Daoy (cell line): ENCODE measurements around the gene STXBP3. TPM values are rescaled to one million over a fixed set of nuclear protein-coding genes. Genes with fewer than 3 reads are reported as not detected.
"Not testable (repeated sequence)": the region's sequence is repeated elsewhere in the genome, so short reads cannot be mapped to it uniquely, and the experiment has no call there.

Experiments
- DNase-seq: peaks from one replicate; pipeline ENCODE4 v3.0.0-alpha.2; 2015; ENCODE audit warnings: low read depth
- total RNA-seq: library from RNA; depleted of rRNA; stranded (reverse); fragments of >200 nt; shearing (Covaris generic); gene quantifications from 2 replicates; pipeline ENCODE4 v1.2.3, GENCODE V29; 2014; rRNA removed

STXBP3 gene, protein sequence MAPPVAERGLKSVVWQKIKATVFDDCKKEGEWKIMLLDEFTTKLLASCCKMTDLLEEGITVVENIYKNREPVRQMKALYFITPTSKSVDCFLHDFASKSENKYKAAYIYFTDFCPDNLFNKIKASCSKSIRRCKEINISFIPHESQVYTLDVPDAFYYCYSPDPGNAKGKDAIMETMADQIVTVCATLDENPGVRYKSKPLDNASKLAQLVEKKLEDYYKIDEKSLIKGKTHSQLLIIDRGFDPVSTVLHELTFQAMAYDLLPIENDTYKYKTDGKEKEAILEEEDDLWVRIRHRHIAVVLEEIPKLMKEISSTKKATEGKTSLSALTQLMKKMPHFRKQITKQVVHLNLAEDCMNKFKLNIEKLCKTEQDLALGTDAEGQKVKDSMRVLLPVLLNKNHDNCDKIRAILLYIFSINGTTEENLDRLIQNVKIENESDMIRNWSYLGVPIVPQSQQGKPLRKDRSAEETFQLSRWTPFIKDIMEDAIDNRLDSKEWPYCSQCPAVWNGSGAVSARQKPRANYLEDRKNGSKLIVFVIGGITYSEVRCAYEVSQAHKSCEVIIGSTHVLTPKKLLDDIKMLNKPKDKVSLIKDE
- total RNA-seq: 57.9 and 60.2 TPM in 2 replicates

DNA sequence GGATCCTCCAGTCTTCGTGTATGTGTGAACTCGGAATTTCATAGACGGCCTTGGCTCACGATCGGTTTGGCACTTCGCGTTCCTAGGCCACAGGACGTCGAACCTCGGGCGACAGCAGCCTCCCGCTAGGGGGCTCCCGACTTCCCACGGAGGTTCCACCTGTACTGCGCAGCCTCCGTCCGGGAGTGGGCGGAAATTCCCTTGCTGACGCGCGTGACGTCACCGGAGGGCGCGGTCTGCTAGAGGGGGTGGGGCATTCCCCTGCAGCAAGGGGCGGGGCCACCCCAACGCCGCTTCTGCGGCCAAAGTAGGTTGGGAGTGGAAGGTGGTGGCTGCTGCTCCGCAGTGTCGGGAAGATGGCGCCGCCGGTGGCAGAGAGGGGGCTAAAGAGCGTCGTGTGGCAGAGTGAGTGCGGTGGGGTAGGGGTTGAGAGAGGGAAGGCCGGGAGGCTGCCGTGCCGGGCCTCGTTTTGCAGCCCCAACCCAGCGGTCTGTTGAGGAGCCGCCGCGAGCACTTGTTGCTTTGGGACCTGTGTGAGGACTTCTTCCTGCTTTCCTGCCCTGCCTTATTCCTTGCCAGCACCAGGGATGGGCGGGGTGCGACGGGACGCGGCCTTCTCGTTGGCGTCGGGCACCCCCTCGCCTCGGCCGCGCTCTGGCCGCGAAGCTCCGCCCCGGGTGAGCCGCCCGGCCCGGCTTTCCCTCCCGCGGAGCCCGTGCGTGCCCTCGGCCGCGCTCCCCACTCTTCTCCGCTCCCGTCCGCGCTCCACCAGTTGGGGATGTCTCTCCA, at the start of gene STXBP3:
Gene STXBP3, plus strand, starts transcription at position 293 of the 789 bp plus-strand sequence. Its CDS starts 64 bp downstream, at position 357.
- peak; percentile 100 for DNase-seq

DNA sequence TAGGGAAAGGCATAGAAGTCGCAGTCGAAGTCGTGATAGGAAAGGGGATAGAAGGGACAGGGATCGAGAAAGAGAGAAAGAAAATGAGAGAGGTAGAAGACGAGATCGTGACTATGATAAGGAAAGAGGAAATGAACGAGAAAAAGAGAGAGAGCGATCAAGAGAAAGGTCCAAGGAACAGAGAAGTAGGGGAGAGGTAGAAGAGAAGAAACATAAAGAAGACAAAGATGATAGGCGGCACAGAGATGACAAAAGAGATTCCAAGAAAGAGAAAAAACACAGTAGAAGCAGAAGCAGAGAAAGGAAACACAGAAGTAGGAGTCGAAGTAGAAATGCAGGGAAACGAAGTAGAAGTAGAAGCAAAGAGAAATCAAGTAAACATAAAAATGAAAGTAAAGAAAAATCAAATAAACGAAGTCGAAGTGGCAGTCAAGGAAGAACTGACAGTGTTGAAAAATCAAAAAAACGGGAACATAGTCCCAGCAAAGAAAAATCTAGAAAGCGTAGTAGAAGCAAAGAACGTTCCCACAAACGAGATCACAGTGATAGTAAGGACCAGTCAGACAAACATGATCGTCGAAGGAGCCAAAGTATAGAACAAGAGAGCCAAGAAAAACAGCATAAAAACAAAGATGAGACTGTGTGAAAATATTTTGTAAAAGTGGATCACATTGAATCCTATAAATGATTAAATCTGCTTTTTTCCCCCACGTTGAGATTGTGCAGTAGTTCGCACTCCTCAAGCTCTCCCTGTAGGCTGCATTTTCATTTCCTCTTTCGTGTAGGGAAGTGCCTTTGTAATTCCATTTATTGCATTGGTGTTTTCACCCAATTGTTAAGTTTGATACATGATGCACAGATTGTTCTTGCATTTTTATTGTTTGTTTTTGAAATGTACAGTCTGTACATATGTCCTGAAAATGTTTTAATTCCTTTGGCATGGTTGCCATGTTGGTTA, 46.8 kb upstream of the STXBP3 start:
- DNase-seq: no peak

GRCh38 chr1:108701176-108701849, 45.2 kb upstream of the STXBP3 start:
- no peak for DNase-seq

- DNase-seq: not testable (repeated sequence)
These were observed 44.4 kb upstream of the STXBP3 start for GRCh38 chr1:108702109-108702508.

DNA sequence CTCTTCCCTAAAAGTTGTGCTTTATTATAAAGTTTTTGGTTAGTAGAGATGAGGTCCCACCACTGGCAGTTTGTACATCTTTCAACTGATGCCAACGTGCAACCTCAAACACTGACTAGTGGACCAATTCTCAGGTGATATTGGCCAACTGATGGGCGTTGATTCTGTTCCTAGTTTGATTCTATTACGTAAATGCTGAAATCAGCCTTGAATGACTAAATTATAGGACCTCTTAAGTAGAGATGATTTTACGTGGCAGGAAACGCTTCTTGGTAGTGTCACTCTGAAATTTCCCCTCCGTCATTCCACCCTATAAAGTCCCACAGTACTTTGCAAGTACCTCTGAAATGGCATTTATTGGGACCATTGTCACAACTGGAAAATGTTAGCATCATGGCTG, 42.5 kb upstream of the STXBP3 start:
- no peak for DNase-seq

- DNase-seq: peak; percentile 77
These were observed 42.0 kb upstream of the STXBP3 start for GRCh38 chr1:108704496-108704895.

- DNase-seq: no peak
These were observed 39.8 kb upstream of the STXBP3 start for GRCh38 chr1:108706643-108707042.

DNA sequence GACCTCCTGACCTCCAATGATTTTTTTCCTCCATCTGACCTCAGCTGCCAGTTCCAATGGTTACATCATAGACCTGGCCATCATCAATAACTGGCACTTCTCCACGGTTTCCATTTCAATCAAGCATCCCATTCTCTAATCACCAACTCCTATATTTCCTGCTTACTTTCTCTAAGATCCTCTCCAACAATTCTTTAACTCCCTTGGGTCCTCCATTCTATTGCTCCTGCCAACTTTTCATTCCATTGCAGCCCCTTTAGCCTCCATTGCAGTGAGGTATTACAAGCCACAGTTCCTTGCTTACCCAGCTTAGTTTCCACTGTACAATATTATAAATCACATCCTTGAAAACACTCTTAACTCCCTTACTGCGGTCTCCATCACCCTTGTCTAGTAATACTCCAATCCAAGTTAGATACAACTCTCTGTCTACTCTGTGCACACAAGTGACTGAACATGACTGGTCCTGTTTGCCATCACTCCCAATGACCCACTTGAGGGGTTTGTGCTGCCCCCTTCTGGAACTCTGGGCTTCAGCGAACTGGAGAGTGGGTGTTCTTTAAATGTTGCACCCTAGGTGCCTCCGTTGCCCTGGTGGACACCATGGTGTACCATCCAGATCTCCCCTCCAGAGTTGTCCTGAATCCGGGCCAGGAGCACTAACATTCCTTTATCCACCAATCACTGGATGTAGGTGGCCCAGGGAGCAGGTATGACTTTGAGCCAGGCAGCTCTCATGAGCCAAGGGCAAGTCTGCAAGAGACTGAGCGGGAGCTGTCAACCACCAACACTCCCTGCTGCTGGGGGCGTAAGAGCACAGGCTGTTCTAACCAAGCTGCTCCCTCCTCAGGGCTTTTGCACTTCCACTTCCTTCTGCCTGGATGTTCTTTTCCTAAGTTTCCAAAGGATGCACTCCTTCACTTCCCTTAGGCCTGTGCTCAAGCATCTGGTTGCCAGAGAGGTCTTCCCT, 37.5 kb upstream of the STXBP3 start:
- peak; percentile 39 for DNase-seq

DNA sequence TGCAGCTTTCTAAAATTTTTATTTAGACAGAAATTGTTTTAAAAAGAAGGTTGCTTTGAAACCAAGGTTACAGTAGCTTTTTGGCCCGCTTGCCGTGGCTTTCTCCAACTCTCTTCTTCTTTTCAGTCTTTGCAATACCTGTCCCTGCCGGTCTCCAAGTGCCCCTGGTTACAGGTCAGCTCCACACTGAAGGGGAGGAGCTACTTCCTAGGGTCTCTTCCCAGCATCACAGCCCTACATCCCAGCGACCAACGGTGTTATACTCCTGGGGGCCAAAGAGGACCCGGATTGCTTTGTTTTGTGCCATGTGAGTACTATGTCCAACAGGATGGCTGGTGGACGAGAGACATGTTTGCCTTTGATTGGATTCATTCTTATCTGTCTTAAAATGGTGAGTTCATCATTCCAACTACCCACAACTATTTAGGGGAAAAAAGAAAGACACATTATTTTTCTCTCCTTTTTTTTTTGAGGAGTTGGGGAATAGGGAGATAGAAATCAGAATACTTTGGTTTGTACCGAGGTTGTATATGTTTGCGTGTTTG, 33.8 kb upstream of the STXBP3 start, which contains the start of gene FNDC7:
Gene FNDC7, plus strand, starts transcription at position 303 of the 545 bp plus-strand sequence. Its CDS starts 26 bp downstream, at position 329.
- DNase-seq: peak; percentile 43

DNA sequence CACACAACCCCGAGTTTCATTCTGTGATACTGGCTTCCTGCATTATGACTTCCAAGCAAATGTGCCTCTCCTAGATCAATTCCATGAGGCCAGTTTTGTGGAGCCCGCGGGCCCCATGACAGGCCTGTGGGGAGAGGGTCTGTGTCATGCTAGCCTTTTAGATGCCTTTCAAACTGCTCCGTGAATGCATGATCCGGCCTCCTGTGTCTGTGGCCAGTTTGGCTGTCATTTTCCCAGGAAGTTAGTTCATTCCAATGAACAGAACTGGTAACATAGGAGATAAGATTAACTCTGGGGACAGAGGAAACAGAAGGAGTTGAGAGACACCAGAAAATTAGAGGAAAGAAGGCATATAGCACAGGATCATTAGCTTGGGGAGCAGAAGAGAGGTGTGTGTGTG, 30.5 kb upstream of the STXBP3 start:
- DNase-seq: no peak

DNA sequence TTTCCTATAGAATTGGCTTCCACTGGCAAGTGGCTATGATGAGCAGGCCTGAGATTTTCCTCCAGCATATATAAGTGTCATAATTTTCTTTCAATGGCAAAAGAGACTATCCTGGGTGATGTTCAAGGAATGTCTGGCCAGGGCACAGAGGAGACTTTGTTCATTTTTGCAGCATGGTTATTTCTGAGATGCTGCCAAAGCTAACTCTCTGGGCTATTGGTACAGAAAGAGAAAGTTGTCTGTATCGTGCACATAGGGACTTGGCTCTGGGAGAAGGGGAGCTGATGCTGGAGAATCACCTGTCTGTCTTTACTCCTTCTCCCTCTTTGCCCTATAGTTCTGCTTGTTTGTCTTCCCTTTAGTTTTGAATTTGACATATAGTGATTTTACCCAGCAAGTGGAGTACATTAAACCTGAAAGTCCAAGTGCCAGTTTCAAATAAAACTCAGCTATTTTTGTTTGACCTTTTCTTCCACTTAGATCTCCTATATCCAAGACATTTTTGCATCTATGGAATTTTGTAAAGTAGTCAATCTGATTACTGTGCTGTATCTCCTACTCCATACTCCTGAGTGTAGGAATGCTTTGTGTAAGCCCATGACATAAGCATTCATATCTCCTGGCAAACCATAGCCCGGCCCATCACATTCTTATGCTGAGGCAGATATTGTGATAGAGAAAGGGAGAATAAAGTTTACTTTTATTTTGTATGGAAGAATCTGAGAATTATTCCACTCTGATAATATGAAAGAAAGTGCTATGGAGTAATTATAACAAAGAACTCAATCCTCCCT, 29.8 kb upstream of the STXBP3 start:
- DNase-seq: no peak

DNA sequence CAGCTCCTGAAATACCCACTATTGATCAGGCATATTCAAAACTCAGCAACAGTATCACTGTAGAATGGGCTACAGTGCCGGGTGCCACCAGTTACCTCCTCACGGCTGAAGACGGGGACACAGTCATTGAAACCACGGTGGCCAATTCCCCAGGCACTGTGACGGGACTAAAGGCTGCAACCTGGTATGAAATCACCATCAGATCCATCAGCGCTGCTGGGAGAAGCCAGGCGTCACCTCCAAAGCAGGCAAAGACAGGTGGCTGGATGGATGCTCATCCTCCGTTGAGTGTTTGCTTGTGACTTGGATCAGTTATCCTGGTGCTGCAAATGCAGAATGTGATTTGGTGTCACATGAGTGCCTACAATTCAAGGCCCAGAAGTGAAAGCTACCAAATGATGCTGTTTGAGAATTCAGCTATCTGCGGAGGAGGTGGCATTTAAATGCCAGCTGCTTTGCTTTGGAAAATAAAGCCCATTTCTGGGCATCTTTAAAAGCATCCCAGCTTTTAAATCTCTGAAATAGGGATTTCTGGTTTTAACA, 28.6 kb upstream of the STXBP3 start:
- DNase-seq: no peak

DNA sequence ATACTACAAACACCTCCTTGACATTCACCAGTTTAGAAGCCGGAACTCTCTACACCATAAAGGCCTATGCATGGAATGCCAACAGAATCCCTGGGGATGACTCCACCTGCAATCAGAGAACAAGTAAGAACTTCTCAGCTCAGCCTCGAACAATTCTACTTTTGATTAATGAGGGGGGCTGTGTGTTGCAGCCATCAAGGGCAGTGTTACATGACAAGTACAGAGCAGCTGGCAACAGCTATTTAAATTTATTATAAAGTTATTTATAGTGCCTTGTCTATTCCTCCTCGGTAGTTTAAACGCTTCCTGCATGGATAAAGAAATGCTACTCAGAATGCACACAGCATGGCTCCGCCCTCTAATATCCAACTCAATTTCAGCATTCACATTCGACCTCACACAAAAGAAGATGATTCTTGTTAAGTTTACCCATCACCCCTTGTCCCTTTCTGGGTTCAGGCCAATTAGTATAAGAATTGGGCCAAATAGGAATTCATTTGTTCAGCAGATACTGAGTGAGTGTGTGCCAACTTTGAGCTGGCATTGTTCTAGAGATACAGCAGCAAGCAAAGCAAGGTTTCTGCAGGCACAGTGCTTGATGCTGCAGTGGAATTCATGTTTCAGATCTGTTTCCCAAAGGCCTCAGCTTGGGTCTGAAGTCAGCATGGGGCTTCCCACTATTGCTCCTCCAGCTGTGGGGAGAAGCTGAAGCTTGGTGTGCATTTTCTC, 27.4 kb upstream of the STXBP3 start:
- DNase-seq: peak; percentile 27

DNA sequence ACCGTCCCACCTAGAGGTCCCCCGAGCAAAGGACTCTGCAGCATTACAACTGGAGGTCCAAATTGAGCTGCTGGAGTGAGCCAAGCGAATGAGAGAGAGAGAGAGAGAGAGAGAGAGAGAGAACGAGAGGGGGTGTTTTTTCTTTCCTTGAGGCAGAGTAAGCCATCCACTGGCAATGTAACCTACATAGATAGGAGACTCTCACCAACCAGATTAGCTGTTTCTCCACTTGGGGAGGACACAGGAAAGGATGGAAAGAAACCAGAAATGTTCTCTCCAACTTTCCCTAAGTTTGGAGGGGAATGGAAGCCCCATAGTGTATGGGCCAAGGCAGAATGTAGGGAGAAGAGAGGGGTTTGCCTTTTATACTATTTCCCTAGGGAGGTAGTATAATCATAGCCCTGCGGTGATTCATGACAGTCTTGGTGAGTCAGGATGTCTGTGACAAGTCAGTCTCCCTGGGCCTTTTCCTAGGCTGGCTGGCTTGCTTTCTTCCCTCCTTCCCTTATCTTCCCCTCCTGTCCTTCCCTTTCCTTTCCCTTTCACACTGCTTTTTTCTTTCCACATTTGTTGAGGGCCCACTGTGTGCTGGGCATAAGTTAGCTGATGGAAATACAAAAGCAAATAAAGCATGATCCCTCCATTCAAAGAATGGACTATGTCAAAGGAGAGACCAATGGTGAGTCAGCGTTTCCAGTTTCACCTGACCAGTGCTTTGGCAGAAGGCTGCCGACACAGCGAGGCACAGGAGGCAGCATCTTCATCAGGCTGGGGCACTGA, 26.6 kb upstream of the STXBP3 start:
- peak; percentile 96 for DNase-seq

DNA sequence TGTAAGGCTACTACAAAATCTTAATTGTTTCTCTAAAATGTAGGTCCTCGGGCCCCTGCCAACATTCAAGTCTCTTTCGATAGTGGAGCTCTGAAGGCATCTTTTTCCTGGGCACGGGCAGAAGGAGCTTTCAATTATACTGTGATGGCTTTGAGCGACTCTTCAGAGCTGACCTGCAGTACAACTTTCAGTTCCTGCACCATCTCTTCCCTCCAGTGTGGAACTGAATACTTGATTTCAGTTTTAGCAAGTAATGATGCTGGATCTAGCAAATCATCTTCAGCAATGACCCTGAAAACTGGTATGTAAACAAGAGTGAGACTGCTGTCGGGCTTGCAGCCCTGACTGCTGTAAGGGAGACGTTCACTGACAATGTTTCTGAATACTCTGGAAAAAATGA, 24.2 kb upstream of the STXBP3 start:
- DNase-seq: no peak

DNA sequence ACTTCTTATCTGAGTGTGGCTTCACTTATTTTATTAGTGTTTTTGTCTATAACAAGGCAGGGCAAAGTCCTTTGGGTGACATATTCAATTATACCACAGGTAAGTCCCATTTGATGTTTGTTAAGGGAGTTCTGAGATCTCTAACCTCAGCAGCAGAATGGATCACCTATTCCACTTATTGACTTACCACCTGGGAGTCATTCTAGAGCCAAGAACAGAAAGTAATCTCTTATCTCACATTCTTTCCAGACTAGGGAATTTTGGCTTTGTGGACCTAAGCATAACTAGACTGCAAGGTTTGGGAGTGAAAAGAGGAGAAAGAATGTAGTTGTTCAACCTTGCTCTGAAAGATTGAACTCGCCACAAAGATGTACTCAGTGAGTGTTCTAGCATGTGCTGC, 20.6 kb upstream of the STXBP3 start:
- no peak for DNase-seq
